ENCODE results near the gene NCS1.

DNA sequence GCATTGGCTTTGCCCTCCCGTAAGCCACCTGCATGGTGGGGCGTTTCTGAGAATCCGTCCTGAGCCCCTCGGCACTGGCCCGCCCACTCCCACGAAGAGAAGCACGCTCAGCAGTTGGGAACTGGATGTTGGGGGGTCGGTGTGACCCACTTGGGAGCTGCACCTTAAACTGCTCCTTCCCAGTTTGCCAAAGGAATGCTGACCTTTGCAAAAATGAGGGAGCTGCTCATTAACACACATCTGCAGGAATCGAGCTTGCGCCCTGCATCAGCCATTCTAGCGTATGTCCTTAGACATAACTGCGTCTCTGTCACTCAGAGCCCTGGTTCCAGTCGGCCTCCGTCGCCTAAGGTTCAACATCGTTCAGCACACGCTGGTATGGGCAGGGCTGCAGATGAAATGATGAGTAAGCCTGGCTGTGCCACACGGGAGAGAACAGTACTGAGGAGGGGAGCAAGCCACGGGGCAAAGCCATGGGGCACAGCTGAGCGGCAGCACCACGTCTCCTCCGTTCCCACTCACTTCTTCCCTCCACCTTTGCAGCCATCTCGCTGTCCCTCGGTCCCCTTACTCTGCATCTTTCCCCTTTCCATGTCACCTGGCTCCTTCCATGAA is 28.8 kb upstream of the NCS1 start:
- no peak for TF ChIP-seq CTCF (conservative IDR thresholded peaks at IDR 0.05; ENCODE audit: low read depth, low read length)
- no peak for TF ChIP-seq EZH2 (IDR thresholded peaks at IDR 0.05; ENCODE audit: borderline replicate concordance, low read depth, low read length, poor library complexity, severe bottlenecking)
